Keratinocyte (primary cell): ENCODE data around the gene PCGF3.

Experiments used
- EZH2 ChIP-seq: IDR thresholded peaks from one replicate; pipeline ENCODE4 v1.6.1; 2012; ENCODE audit warnings: inconsistent platforms, mild to moderate bottlenecking, low read length, moderate library complexity
- TF ChIP-seq, protein P1 (sequence below), 3 experiments: IDR thresholded peaks in 1 of 3; conservative IDR thresholded peaks in 1 of 3; optimal IDR thresholded peaks in 1 of 3; 2 replicates in 2 of 3; 3 replicates in 1 of 3; pipeline versions ENCODE3 to v1.5.1; 2011; ENCODE audit warnings: low read length in 3 of 3, mild to moderate bottlenecking in 3 of 3, moderate library complexity in 2 of 3, control low read depth in 1 of 3, inconsistent platforms in 1 of 3; ENCODE audit not compliant: insufficient read depth in 2 of 3; ENCODE audit errors: extremely low read depth in 1 of 3

DNA sequence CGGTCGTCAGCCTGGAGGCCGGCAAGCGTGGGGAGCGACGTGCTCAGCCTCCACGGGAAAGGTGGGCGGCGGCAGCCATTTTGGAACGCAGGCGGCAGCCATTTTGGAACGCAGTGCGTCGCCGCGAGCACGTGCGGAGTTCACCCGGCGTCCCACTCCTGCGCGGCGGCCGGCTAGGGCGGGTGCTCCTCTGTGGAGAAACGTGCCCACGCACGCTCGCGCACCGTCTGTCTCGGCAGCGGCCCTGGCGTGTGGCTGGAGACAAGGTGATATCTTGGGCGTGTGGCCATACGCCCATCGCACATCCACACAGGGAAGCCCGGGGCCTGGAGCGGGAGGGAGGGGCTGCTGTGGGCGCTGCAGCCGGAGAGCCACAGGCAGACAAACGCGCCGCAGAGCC, 99.2 kb downstream of the PCGF3 start:
- TF ChIP-seq, protein P1, sequence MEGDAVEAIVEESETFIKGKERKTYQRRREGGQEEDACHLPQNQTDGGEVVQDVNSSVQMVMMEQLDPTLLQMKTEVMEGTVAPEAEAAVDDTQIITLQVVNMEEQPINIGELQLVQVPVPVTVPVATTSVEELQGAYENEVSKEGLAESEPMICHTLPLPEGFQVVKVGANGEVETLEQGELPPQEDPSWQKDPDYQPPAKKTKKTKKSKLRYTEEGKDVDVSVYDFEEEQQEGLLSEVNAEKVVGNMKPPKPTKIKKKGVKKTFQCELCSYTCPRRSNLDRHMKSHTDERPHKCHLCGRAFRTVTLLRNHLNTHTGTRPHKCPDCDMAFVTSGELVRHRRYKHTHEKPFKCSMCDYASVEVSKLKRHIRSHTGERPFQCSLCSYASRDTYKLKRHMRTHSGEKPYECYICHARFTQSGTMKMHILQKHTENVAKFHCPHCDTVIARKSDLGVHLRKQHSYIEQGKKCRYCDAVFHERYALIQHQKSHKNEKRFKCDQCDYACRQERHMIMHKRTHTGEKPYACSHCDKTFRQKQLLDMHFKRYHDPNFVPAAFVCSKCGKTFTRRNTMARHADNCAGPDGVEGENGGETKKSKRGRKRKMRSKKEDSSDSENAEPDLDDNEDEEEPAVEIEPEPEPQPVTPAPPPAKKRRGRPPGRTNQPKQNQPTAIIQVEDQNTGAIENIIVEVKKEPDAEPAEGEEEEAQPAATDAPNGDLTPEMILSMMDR (optimal IDR thresholded peaks at IDR 0.05 in 1 of 3, IDR thresholded peaks at IDR 0.05 in 1 of 3, conservative IDR thresholded peaks at IDR 0.05 in 1 of 3; ENCODE audit: extremely low read depth in 1 of 3, insufficient read depth in 2 of 3, low read length in 3 of 3): no peak
- no peak for TF ChIP-seq EZH2
